SU-DHL-6 (cell line): ENCODE results near the gene PKP2.

Experiments used
- EZH2phosphoT487 ChIP-seq: fragments of 200-600 bp; sonication (generic), shearing (Covaris generic); conservative IDR thresholded peaks from 2 replicates; pipeline ENCODE4 v1.6.1; 2018; ENCODE audit warnings: mild to moderate bottlenecking, antibody characterized with exemption, low read length, moderate library complexity, mixed read lengths
- TF ChIP-seq, protein P1 (sequence below): fragments of 200-600 bp; sonication (generic); IDR thresholded peaks from one replicate; pipeline ENCODE4 v1.5.1; 2017; ENCODE audit warnings: antibody characterized with exemption, mild to moderate bottlenecking, low read length, moderate library complexity; ENCODE audit not compliant: insufficient read depth, poor library complexity, severe bottlenecking

DNA sequence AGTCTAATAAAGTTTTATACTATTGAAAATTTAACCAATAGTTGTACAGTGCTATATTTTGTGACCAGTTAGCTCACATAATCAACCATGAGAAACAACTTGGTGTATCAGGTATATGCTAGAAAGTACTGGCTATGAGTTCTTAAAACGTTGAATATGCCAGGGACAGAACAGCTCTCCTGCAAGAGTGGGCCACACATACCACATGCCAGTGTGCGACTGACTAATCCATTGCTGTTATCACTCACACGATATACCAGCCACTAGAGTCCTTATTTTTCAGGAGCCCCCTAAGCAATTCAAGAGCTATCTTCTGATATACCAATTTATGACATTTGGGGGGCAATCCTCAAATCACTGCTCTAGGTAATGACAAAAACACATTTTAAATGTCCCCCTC, 9.5 kb downstream of the PKP2 start:
- TF ChIP-seq, protein P1, sequence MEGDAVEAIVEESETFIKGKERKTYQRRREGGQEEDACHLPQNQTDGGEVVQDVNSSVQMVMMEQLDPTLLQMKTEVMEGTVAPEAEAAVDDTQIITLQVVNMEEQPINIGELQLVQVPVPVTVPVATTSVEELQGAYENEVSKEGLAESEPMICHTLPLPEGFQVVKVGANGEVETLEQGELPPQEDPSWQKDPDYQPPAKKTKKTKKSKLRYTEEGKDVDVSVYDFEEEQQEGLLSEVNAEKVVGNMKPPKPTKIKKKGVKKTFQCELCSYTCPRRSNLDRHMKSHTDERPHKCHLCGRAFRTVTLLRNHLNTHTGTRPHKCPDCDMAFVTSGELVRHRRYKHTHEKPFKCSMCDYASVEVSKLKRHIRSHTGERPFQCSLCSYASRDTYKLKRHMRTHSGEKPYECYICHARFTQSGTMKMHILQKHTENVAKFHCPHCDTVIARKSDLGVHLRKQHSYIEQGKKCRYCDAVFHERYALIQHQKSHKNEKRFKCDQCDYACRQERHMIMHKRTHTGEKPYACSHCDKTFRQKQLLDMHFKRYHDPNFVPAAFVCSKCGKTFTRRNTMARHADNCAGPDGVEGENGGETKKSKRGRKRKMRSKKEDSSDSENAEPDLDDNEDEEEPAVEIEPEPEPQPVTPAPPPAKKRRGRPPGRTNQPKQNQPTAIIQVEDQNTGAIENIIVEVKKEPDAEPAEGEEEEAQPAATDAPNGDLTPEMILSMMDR: no peak
- TF ChIP-seq EZH2phosphoT487: no peak
